H1 (cell line): Measurements from ENCODE around the gene TPSAB1. TPM values are rescaled to one million over a fixed set of nuclear protein-coding genes. Genes with fewer than 3 reads are reported as not detected.
A peak's percentile ranks its signal among the peaks of the same experiment; 100 is the strongest.

Experiments
- CTCF ChIA-PET: fragments of 300-600 bp; sonication (Branson Sonifier 250); formaldehyde crosslinking; loops from one replicate; lab custom pipeline; 2021; ENCODE audit not compliant: partially characterized antibody; lab: Charles Lee
- POLR2A ChIA-PET: fragments of 300-600 bp; sonication (Branson Sonifier 250); formaldehyde crosslinking; loops from one replicate; lab custom pipeline; 2021; ENCODE audit warnings: inconsistent platforms; ENCODE audit not compliant: partially characterized antibody; lab: Charles Lee
- DNase-seq, 2 experiments: peaks; one replicate each; pipeline versions ENCODE4 v3.0.0 to v3.0.0-alpha.2; 2010 to 2022; ENCODE audit warnings: low spot score in 2 of 2, low read depth in 1 of 2, mixed read lengths in 1 of 2
- FAIRE-seq: peaks from 2 replicates; lab custom pipeline; 2011; peaks lifted over from hg19 to GRCh38; lab: Jason Lieb, UNC
- H2AFZ ChIP-seq: 2 replicates; pipeline ENCODE4 v1.8.1; 2012; ENCODE audit warnings: low read length, inconsistent platforms
- H2AK5ac ChIP-seq: 2 replicates; pipeline ENCODE4 v1.6.1; 2013; ENCODE audit warnings: low read depth, low read length
- H2BK120ac ChIP-seq: replicated peaks from 2 replicates; pipeline ENCODE3; 2013; ENCODE audit warnings: low read depth, low read length, inconsistent platforms
- H2BK12ac ChIP-seq: 2 replicates; pipeline ENCODE4 v1.6.1; 2013; ENCODE audit warnings: low read depth, low read length
- H2BK15ac ChIP-seq: 2 replicates; pipeline ENCODE4 v1.6.1; 2013; ENCODE audit warnings: low read length
- H2BK20ac ChIP-seq: 2 replicates; pipeline ENCODE4 v1.6.1; 2013; ENCODE audit warnings: low read length
- H2BK5ac ChIP-seq: 2 replicates; pipeline ENCODE4 v1.6.1; 2013; ENCODE audit warnings: low read depth, low read length
- H3K14ac ChIP-seq: 2 replicates; pipeline ENCODE4 v1.6.1; 2013; ENCODE audit warnings: inconsistent platforms; ENCODE audit not compliant: insufficient read length
- H3K18ac ChIP-seq: 2 replicates; pipeline ENCODE4 v1.6.1; 2013; ENCODE audit warnings: low read length; ENCODE audit errors: extremely low read depth
- H3K23ac ChIP-seq: 2 replicates; pipeline ENCODE4 v1.6.1; 2013; ENCODE audit warnings: inconsistent platforms; ENCODE audit not compliant: insufficient read length
- H3K23me2 ChIP-seq: 2 replicates; pipeline ENCODE4 v1.6.1; 2013; ENCODE audit warnings: low read depth, low read length
- H3K27ac ChIP-seq: 2 replicates; pipeline ENCODE4 v1.6.1; 2011; ENCODE audit warnings: low read depth, low read length, inconsistent platforms
- H3K27me3 ChIP-seq, 4 experiments: replicated peaks in 1 of 4; 1 replicate in 1 of 4; 2 replicates in 3 of 4; pipeline versions ENCODE4 v1.6.1 to v1.8.1; 2011 to 2013; ENCODE audit warnings: low read length in 3 of 4, mild to moderate bottlenecking in 3 of 4, inconsistent platforms in 2 of 4, mixed read lengths in 2 of 4, moderate library complexity in 1 of 4; ENCODE audit not compliant: control insufficient read depth in 3 of 4, insufficient read depth in 3 of 4; ENCODE audit errors: extremely low read depth in 1 of 4
- H3K36me3 ChIP-seq, 4 experiments: 2 replicates each; pipeline versions ENCODE4 v1.6.1 to v1.8.1; 2011 to 2013; ENCODE audit warnings: mild to moderate bottlenecking in 4 of 4, low read length in 3 of 4, moderate library complexity in 2 of 4, control low read depth in 1 of 4, inconsistent platforms in 1 of 4; ENCODE audit not compliant: insufficient read depth in 4 of 4, control insufficient read depth in 2 of 4
- H3K4ac ChIP-seq: replicated peaks from 2 replicates; pipeline ENCODE3; 2013; ENCODE audit warnings: low read length, low read depth, mixed read lengths, inconsistent platforms; ENCODE audit not compliant: insufficient read length
- H3K4me1 ChIP-seq, 4 experiments: replicated peaks in 1 of 4; 1 replicate in 1 of 4; 2 replicates in 3 of 4; pipeline versions ENCODE4 v1.6.1 to v1.8.1; 2011 to 2013; ENCODE audit warnings: low read length in 3 of 4, inconsistent platforms in 2 of 4, mixed read lengths in 1 of 4; ENCODE audit not compliant: insufficient read depth in 4 of 4, control insufficient read depth in 3 of 4
- H3K4me2 ChIP-seq, 2 experiments: 2 replicates each; pipeline versions ENCODE4 v1.6.1 to v1.8.1; 2011 to 2013; ENCODE audit warnings: low read depth in 2 of 2, low read length in 2 of 2, control low read depth in 1 of 2, inconsistent platforms in 1 of 2, mild to moderate bottlenecking in 1 of 2; ENCODE audit not compliant: insufficient read depth in 1 of 2
- H3K4me3 ChIP-seq, 4 experiments: fragments of 200-600, 300-600 bp in 1 of 4; sonication (generic), shearing (Covaris generic), sonication (Bioruptor Twin) in 1 of 4; 2 replicates each; pipeline versions ENCODE4 v1.5.1 to v1.8.1; 2011 to 2016; ENCODE audit warnings: low read length in 4 of 4, low read depth in 3 of 4, control low read depth in 2 of 4, inconsistent platforms in 2 of 4, mild to moderate bottlenecking in 2 of 4, mixed read lengths in 1 of 4, moderate library complexity in 1 of 4; ENCODE audit not compliant: insufficient read depth in 2 of 4; ENCODE audit errors: extremely low read depth in 1 of 4
- H3K56ac ChIP-seq: replicated peaks from 2 replicates; pipeline ENCODE3; 2013; ENCODE audit warnings: low read depth, mild to moderate bottlenecking, mixed read lengths, low read length, inconsistent platforms; ENCODE audit not compliant: insufficient read length
- H3K79me1 ChIP-seq: 2 replicates; pipeline ENCODE4 v1.6.1; 2013; ENCODE audit warnings: low read depth, low read length, control low read depth
- H3K79me2 ChIP-seq, 2 experiments: 2 replicates each; pipeline versions ENCODE4 v1.6.1 to v1.8.1; 2012 to 2013; ENCODE audit warnings: low read length in 2 of 2, mild to moderate bottlenecking in 2 of 2, inconsistent platforms in 1 of 2; ENCODE audit not compliant: insufficient read depth in 2 of 2, control insufficient read depth in 1 of 2
- H3K9ac ChIP-seq, 4 experiments: replicated peaks in 1 of 4; 1 replicate in 1 of 4; 2 replicates in 3 of 4; pipeline versions ENCODE4 v1.6.1 to v1.8.1; 2011 to 2013; ENCODE audit warnings: low read depth in 3 of 4, low read length in 3 of 4, control low read depth in 2 of 4, mild to moderate bottlenecking in 2 of 4, moderate library complexity in 2 of 4, inconsistent platforms in 1 of 4; ENCODE audit errors: extremely low read depth in 1 of 4
- H3K9me3 ChIP-seq, 2 experiments: 2 replicates each; pipeline versions ENCODE4 v1.6.1 to v1.8.1; 2012 to 2013; ENCODE audit warnings: mild to moderate bottlenecking in 2 of 2, moderate library complexity in 2 of 2, control low read depth in 1 of 2, inconsistent platforms in 1 of 2, low read depth in 1 of 2, low read length in 1 of 2, mixed read lengths in 1 of 2; ENCODE audit not compliant: insufficient read depth in 2 of 2
- H4K20me1 ChIP-seq, 2 experiments: replicated peaks in 1 of 2; 2 replicates each; pipeline versions ENCODE3 to v1.8.1; 2011 to 2013; ENCODE audit warnings: inconsistent platforms in 2 of 2, low read length in 2 of 2, mild to moderate bottlenecking in 1 of 2; ENCODE audit not compliant: insufficient read depth in 2 of 2, control insufficient read depth in 1 of 2
- H4K5ac ChIP-seq: 2 replicates; pipeline ENCODE4 v1.6.1; 2013; ENCODE audit warnings: low read length, low read depth, mixed read lengths, inconsistent platforms; ENCODE audit not compliant: insufficient read length
- H4K8ac ChIP-seq: 2 replicates; pipeline ENCODE4 v1.8.0; 2013; ENCODE audit warnings: mild to moderate bottlenecking, moderate library complexity, low read length, inconsistent platforms; ENCODE audit not compliant: insufficient read depth; ENCODE audit errors: extremely low read depth
- H4K91ac ChIP-seq: replicated peaks from 2 replicates; pipeline ENCODE3; 2013; ENCODE audit warnings: low read length, mixed read lengths, inconsistent platforms; ENCODE audit not compliant: insufficient read length
- ASH2L ChIP-seq: fragments of 200-600, 300-600 bp; sonication (generic); IDR thresholded peaks from one replicate; pipeline ENCODE4 v1.7.1; 2017; ENCODE audit warnings: low read length
- CBX5 ChIP-seq: fragments of 300-800, 300-1000 bp; sonication (generic); IDR thresholded peaks from 2 replicates; pipeline ENCODE4 v1.7.1; 2016; ENCODE audit warnings: antibody characterized with exemption, low read length, low read depth
- CTCF ChIP-seq, 3 experiments: IDR thresholded peaks; 1 replicate in 2 of 3; 2 replicates in 1 of 3; pipeline versions ENCODE4 v1.5.1 to v1.6.1; 2011; ENCODE audit warnings: low read length in 3 of 3, mild to moderate bottlenecking in 3 of 3, inconsistent platforms in 2 of 3, low read depth in 1 of 3, moderate library complexity in 1 of 3; ENCODE audit not compliant: insufficient read depth in 1 of 3; ENCODE audit errors: control extremely low read depth in 1 of 3
- EP300 ChIP-seq, 2 experiments: IDR thresholded peaks; 1 replicate in 1 of 2; 2 replicates in 1 of 2; pipeline ENCODE4 v1.6.1; 2011 to 2012; ENCODE audit warnings: low read depth in 2 of 2, low read length in 2 of 2, mild to moderate bottlenecking in 2 of 2, borderline replicate concordance in 1 of 2, inconsistent platforms in 1 of 2, moderate library complexity in 1 of 2
- NANOG ChIP-seq: IDR thresholded peaks from 2 replicates; pipeline ENCODE4 v1.6.1; 2011; ENCODE audit warnings: low read length, low read depth, mild to moderate bottlenecking, inconsistent platforms; ENCODE audit not compliant: insufficient read depth, poor library complexity, severe bottlenecking
- PHF8 ChIP-seq: fragments of 200-600 bp; sonication (generic); conservative IDR thresholded peaks from 2 replicates; pipeline ENCODE4 v1.7.1; 2012; ENCODE audit warnings: low read depth, mild to moderate bottlenecking, inconsistent platforms, low read length, moderate library complexity
- SIRT6 ChIP-seq: IDR thresholded peaks from one replicate; pipeline ENCODE4 v1.7.1; 2012; ENCODE audit warnings: low read length, inconsistent platforms
- SUZ12 ChIP-seq: fragments of 200-600 bp; sonication (generic); IDR thresholded peaks from 2 replicates; pipeline ENCODE4 v1.6.1; 2012; ENCODE audit warnings: mild to moderate bottlenecking, inconsistent platforms, low read length, moderate library complexity, mixed read lengths
- TCF12 ChIP-seq: IDR thresholded peaks from 2 replicates; pipeline ENCODE4 v1.6.1; 2011; ENCODE audit warnings: low read depth, mild to moderate bottlenecking, low read length
- YY1 ChIP-seq: IDR thresholded peaks from 2 replicates; pipeline ENCODE4 v1.6.1; 2011; ENCODE audit warnings: low read depth, mild to moderate bottlenecking, low read length
- WGBS, 2 experiments: shearing (Covaris generic) in 1 of 2; methylation state at CpG; one replicate each; pipeline versions ENCODE4 v1.1.6 to v1.1.7; 2013 to 2015; ENCODE audit warnings: low lambda C conversion rate in 2 of 2, mixed read lengths in 2 of 2, inconsistent platforms in 1 of 2, low coverage in 1 of 2, missing lambda C conversion rate in 1 of 2; ENCODE audit not compliant: insufficient replicate concordance in 2 of 2, insufficient coverage in 1 of 2, insufficient read length in 1 of 2; ENCODE audit errors: extremely low coverage in 1 of 2, missing lambda C conversion rate in 1 of 2; 5-methylcytosine and 5-hydroxymethylcytosine counted together
- polyA plus RNA-seq, 7 experiments: library from polyadenylated mRNA; depleted of rRNA in 3 of 7; stranded (reverse) in 5 of 7; unstranded in 2 of 7; fragments of >200 nt in 5 of 7; fragments of 200-250 nt in 2 of 7; gene quantifications; 1 replicate in 5 of 7; 2 replicates in 1 of 7; 4 replicates in 1 of 7; pipeline versions ENCODE4 v1.2.1 to v1.2.3, GENCODE V29; 2011 to 2013; ENCODE audit warnings: missing spikeins in 2 of 7, mixed read lengths in 2 of 7
- total RNA-seq: library from RNA; stranded (reverse); fragmentation: NEBNext Ultra II Directional; extraction: Animal tissue kit (Norgen Biotek cat#: 25700); gene quantifications from 2 replicates; pipeline ENCODE4 v1.2.1, GENCODE V29; 2021
- TF ChIP-seq, protein P1 (sequence below): IDR thresholded peaks from 2 replicates; pipeline ENCODE4 v1.6.1; 2012; ENCODE audit warnings: inconsistent platforms

Gene TPSAB1
- total and polyA plus RNA-seq, 2 of the 8 experiments (the other 6 are each of a cell fraction or from before 2014, with no cell fraction given) = 0.09 TPM; not detected in 1

DNA sequence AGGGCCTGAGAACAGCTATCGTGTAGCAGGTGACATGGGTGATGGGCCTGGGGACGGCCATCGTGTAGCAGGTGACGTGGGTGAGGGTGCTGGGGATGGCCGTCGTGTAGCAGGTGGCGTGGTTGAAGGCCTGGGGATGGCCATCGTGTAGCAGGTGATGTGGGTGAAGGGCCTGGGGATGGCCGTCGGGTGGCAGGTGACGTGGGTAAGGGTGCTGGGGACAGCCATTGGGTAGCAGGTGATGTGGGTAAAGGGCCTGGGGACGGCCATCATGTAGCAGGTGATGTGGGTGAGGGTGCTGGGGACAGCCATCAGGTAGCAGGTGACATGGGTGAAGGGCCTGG, 30.8 kb downstream of the TPSAB1 start:
- Histone ChIP-seq H3K36me3 (no peaks in the 10 kb centered on the region), H3K23ac (no peak overlapping the region), H3K4ac (no peak overlapping the region), H3K14ac (no peak overlapping the region), H3K4me1 (no peaks in the 10 kb centered on the region), H3K27ac (no peak overlapping the region), H2BK15ac (no peak overlapping the region), H2BK20ac (no peak overlapping the region), H3K4me2 (no peak overlapping the region), H4K5ac (no peak overlapping the region), H3K56ac (no peak overlapping the region), H3K4me3 (no peak overlapping the region), H2BK12ac (peak overlapping the region; percentile 68; the same call in 1 of the 2 replicates), H4K8ac (no peak overlapping the region), H3K9ac (no peak overlapping the region), H2AK5ac (no peak overlapping the region), H4K20me1 (peaks cover 0 to 2% of the 10 kb centered on the region in 2 experiments), H3K18ac (no peak overlapping the region), H3K79me2 (no peaks in the 10 kb centered on the region), H3K27me3 (0 out of 7 replicates have a peak, but pooled peaks cover 0 to 1% (median 0%) of the 10 kb centered on the region in 4 experiments), H3K9me3 (no peaks in the 10 kb centered on the region; a peak in 1 of 4 replicates), H2AFZ (no peak overlapping the region), H3K79me1 (no peaks in the 10 kb centered on the region), H2BK5ac (no peak overlapping the region; the same call in 1 of the 2 replicates), H4K91ac (no peak overlapping the region), H3K23me2 (peaks cover 3% of the 10 kb centered on the region; the same call in 1 of the 2 replicates), H2BK120ac (no peak overlapping the region)
- ChIA-PET CTCF (interaction anchor here (0.7 to 1.4 kb wide), 3 partner anchors 29 to 668 kb away, joined by 3 to 4 read pairs (median 4); no protein-coding TSS in a partner anchor), POLR2A (interaction anchor here (1.3 kb wide), 1 partner anchor 8 kb away, joined by 5 read pairs; no protein-coding TSS in a partner anchor)
- no peak for DNase-seq
- WGBS, 2 experiments = 86% methylated on average over 12 of the region's 12 CpGs; no CpG with 5 or more reads in 1 of the 2 experiments
- no peak for FAIRE-seq
- TF ChIP-seq SIRT6 (no peak), YY1 (no peak), ASH2L (no peak), CTCF (IDR thresholded peaks at IDR 0.05; ENCODE audit: control extremely low read depth in 1 of 3, insufficient read depth in 1 of 3, low read depth in 1 of 3, low read length in 3 of 3) (no peak), EP300 (IDR thresholded peaks at IDR 0.05; ENCODE audit: borderline replicate concordance in 1 of 2, low read depth in 2 of 2, low read length in 2 of 2) (no peak), NANOG (no peak), CBX5 (no peak), PHF8 (no peak), TCF12 (no peak), SUZ12 (no peak)
- TF ChIP-seq, protein P1, sequence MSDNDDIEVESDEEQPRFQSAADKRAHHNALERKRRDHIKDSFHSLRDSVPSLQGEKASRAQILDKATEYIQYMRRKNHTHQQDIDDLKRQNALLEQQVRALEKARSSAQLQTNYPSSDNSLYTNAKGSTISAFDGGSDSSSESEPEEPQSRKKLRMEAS = no peak
